Measurements from ENCODE around the gene MAPKAPK2.

DNA sequence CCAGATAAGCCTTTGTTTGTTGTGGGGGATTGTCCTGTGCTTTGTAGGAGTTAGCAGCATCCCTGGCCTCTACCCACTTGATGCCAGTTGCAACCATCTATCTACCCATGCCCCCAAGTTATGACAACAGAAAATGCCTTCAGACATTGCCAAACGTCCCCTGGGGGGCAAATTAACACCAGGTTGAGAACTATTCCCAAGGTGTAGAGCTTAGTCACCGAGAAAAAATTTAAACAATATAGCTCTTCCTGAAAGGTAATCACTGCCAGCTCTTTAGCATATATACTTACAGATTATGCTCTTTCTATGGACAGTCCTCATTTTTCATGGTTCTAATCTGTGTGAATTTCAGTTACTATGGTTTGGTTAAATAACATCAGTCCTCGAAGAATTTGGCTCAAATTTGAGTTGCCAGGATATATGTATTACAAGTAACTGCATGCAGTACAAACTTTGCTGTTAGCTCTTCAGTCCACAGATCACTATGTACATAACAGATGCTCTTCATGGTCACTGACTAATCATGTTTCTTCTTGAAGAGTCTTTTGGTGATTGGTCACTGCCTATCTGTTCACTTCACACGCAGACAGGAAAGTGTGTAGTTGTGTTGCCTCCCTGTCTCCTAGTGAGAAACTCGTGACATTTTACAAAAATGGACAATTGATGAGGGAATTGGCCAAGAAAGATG lies 25.2 kb downstream of the MAPKAPK2 start:
- TF ChIP-seq POLR2AphosphoS5 (IDR thresholded peaks at IDR 0.05) (no peak), EP300 (IDR thresholded peaks at IDR 0.05) (no peak)
